Retina (tissue), 1 donor: Measurements from ENCODE around the gene ACOT13.
"Not testable (repeated sequence)": the region's sequence is repeated elsewhere in the genome, so short reads cannot be mapped to it uniquely, and the experiment has no call there.

Source experiments
- DNase-seq: peaks from one replicate; pipeline ENCODE4 v3.0.0-alpha.2; 2016

Gene ACOT13

GRCh38 chr6:24694198-24694597 is 27.3 kb downstream of the ACOT13 start:
- no peak for DNase-seq

DNA sequence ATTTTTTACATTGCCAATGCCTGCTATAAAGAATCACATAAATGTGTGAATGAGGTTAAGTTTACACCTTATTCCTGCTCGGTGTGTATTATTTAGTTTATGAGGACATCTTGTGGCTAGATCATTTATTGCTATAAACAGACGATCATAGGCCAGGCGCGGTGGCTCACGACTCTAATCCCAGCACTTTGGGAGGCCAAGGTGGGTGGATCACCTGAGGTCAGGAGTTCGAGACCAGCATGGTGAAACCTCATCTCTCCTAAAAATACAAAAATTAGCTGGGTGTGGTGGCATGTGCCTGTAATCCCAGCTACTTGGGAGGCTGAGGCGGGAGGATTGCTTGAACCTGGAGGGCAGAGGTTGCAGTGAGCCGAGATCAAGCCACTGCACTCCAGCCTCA is 28.8 kb downstream of the ACOT13 start:
- peak; percentile 47 for DNase-seq

DNA sequence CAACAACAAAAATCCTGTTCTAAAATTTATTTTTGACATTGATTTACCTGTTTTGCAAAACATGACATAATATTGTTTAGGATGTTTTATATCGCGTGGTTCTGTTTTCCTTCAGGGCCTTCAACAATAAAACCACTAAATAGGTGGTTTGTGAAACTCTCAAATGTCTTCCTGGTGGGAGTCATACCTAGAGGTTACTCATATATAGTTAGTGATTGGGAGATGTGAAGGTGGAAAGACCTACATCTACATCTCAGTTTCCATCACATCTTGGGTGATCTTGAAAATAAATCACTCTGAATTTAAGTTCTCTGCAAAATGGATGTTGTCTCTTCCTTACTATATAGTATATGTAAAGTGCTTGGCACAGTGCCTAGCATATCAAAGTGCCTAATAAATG is 29.2 kb downstream of the ACOT13 start:
- DNase-seq = no peak

DNA sequence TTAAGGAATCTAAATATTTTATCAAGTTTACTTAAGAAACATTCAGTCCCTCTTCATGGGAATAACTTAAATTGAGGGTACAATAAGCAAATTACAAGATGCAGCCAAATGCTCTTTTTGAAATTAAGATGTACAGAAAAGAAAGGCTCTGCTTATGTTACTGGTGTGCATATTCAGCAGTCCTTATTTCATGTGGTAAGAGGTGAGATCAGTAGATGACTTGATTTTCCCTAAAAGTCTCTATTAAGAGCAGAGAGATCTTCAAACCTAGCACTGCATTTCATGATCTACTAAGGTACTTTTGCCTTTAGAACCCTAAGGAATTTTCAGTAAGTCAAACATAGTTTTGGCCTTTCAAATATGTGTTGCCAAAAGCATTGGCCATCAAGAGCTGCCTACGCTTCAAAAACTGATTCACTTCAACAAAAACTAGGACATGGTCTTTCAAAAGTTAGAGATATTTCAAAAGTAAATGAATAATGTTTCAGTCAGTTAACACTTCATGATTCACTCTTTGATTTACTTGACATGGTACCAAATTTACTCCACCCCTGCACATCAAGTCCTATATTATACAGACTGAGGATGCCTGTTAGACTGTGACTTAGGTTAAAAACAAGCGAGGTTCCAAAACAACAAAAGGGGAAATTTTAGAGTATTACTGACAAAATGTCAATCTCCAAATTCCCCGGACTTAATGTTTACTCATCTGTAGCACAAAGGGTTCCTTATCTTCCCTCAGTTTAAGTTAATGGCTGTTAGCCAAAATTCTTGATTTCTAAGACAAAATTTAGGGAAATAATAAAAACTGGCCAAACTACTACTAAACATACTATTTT is 32.9 kb downstream of the ACOT13 start:
- no peak for DNase-seq

- DNase-seq = no peak
These were observed 35.9 kb downstream of the ACOT13 start for GRCh38 chr6:24702720-24703282.

DNA sequence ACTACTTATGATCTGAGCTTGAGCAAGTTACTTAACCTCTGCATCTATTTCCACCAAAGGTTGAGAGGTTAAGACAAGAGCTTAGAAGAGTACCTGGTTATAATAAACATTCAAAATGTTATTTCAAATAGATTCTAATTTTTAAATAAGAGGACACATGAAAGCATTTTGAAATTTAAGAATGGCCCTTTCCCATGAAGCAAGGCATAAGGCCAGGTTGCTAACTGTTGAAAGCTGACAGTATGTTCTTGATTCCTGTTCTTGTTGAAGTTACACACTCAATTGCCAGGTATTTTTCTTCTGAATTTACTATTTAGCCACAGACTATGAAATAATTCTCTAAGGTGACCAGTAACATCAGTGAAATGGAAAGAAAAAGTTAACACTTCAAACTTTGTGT is 37.6 kb downstream of the ACOT13 start:
- DNase-seq = no peak

- DNase-seq = no peak
These were observed 41.7 kb downstream of the ACOT13 start for GRCh38 chr6:24708612-24709011.

- DNase-seq = no peak
These were observed 42.3 kb downstream of the ACOT13 start for GRCh38 chr6:24709014-24709711.

DNA sequence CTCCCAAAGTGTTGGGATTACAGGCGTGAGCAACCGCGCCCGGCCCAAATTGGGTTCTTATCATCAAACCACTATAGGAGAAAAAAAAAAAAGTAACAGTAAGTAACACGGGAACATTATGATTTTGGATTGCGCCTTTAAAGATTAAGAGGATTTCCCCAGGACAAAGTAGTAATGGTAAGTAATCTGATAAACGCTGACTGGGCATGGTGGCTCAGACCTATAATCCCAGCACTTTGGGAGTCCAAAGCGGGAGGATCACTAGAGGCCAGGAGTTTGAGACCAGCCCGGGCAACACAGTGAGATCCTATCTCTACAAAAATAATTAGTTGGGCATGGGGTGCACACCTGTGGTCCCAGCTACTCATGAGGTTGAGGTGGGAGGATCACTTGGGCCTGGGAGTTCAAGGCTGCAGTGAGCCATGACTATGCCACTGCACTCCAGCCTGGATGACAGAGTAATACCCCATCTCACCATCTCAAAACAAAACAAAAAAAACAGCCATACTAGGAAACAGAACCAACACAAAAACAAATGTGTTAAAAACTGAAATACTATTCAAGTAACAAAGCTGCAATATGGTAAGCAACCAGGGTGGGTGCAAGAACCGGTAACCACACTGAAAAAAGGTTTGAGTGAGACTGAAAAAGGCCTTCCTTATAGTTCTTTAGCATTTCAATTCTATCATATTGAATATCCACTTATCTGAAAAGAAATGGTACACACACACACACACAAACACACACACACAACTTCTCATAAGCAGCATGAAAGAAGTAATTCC is 43.8 kb downstream of the ACOT13 start:
- no peak for DNase-seq

DNA sequence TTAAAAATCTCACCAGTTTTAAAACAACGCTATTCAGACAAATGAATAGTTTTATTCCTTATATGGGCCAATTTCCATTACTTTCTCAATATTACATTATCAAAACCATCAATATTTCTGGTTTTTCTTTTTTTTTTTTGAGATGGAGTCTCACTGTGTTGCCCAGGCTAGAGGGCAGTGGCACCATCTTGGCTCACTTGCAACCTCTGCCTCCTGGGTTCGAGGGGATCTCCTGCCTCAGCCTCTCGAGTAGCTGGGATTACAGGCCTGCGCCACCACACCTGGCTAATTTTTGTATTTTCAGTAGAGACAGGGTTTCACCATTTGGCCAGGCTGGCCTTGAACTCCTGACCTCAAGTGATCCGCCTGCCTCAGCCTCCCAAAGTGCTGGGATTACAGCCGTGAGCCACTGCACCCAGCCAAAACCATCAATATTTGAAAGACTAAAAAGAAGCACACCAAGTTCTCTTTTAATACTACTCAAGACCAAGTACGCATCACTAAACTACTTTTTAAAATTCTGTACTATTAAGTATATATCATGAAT is 49.8 kb downstream of the ACOT13 start:
- not testable (repeated sequence) for DNase-seq

GRCh38 chr6:24718449-24719124 is 51.7 kb downstream of the ACOT13 start:
- DNase-seq = no peak

- DNase-seq = peak; percentile 56
These were observed 52.5 kb downstream of the ACOT13 start, which contains the start of gene C6orf62 for GRCh38 chr6:24719125-24719971. Gene C6orf62 (minus strand): TSS chr6:24719154. CDS start chr6:24718668, 486 bp downstream.

GRCh38 chr6:24720131-24720603 is 53.3 kb downstream of the ACOT13 start:
- no peak for DNase-seq

DNA sequence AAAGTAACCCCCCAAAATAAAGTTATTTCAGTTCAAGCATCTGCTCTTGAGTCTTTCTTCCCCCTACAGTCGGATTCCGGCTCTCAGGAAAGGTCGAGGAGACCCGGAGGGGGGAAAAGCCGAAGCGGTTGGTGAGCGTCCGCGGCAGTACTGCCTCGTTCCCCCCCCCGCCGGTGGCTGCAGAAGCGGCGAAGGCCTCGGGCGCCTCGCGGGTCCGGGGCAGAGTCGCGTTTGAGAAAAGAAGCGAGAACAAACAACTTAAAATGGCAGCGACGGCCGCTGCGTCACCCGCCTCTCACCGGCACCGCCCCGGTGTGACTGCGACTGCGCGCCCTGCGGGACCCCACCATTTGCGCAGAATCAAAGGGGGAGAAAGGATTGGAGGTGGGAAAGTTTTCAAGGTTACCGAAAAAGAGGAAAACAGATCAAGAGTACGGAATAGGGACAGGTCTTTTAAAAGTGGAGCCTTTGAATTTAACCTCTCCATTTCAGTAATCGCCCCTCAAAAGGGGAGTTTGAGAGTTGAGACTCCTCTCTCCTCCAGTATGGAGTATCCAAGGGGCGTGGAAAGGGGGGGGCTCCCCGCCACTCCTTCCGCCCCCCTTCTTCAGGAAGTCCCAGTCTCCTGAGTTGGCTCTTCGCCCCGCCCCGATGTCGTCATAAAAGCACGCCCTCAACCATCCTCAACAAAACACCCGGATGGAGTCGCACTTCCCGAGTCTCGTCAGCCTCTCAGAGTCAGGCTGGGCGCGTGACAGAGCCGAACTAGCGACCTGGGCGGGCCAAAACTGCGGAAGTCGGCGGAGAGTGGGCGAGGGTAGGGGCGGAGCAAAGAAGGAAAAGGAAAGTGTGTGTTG is 54.0 kb downstream of the ACOT13 start:
- DNase-seq = peak; percentile 99

- no peak for DNase-seq
These were observed 54.8 kb downstream of the ACOT13 start for GRCh38 chr6:24721461-24722215.

DNA sequence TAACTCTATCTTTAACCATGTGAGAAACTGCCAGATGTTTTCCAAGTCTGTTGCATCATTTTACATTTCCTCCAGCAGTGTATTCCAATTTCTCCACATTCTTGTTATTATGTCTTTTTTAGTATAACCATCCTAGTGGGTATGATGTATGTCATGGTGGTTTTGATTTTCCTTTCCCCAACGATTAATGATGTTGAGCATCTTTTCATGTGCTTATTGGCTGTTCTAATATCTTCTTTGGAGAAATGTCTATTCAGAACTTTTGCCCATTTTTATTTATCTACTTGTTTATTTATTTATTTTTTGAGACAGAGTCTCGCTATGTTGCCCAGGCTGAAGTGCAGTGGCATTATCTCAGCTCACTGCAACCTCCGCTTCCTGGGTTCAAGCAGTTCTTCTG is 56.4 kb downstream of the ACOT13 start:
- DNase-seq = no peak

DNA sequence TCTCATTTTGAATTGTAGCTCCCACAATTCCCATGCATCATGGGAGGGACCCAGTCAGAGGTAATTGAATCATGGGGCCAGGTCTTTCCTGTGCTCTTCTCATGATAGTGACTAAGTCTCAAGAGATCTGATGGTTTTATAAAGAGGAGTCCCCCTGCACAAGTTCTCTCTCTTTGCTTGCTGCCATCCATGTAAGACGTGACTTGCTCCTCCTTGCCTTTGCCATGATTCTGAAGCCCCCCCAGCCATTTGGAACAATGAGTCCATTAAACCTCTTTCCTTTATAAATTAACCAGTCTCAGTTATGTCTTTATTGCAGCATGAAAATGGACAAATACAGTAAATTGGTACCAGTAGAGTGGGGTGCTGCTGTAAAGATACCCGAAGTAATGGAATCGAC is 63.8 kb downstream of the ACOT13 start:
- not testable (repeated sequence) for DNase-seq

DNA sequence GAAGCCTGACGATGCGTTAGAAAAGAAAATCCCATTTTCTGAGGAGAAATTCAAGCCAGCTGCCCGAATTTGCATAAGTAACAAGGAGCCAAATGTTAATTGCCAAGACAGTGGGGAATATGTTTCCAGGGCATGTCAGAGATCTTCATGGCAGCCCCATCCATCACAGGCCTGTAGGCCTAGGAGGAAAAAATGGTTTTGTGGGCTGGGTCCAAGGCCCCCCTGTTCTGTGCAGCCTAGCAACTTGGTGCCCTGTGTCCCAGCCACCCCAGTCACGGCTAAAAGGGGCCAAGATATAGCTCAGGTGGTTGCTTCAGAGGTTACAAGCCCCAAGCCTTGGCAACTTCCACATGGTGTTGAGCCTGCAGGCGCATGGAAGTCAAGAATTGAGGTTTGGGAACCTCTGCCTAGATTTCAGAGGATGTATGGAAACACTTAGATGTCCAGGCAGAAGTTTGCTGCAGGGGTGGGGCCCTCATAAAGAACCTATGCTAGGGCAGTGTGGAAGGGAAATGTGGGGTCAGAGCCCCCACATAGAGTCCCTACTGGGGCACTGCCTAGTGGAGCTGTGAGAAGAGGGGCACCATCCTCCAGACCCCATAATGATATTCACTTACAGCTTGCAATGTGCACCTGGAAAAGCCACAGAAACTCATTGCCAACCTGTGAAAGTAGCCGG is 64.7 kb downstream of the ACOT13 start:
- not testable (repeated sequence) for DNase-seq

DNA sequence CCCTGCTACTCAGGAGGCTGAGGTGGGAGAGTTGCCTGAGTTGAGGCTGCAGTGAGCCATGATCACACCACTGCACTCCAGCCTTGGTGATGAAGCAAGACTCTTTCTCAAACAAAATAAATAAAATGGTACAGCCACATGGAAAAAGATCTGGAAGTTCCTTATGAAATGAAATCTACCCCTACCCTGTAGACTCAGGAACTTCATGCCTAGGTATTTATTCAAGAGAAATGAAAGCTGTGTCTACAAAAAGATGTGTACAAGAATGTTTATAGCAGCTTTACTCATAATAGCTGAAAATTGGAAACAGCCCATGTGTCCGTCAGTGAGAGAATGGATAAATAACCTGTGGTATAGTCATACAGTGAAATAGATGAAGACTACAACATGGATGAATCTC is 67.3 kb downstream of the ACOT13 start:
- no peak for DNase-seq
